DND-41 (cell line): ENCODE results near the gene GRK3.

Experiments
- ATAC-seq: fragments of 200-7000 bp; cut with Tn5 transposase; 3 replicates; pipeline ENCODE4 v1.9.1; 2021; ENCODE audit warnings: low read depth; ENCODE audit not compliant: insufficient read depth
- DNase-seq: peaks from one replicate; pipeline ENCODE4 v3.0.0-alpha.2; 2020
- H2AFZ ChIP-seq: 2 replicates; pipeline ENCODE4 v1.6.0; 2012; ENCODE audit warnings: low read depth, low read length
- H3K27ac ChIP-seq: 2 replicates; pipeline ENCODE4 v1.5.1; 2012; ENCODE audit warnings: low read length, inconsistent platforms
- H3K27me3 ChIP-seq: fragments of 200-600 bp; sonication (generic); 2 replicates; pipeline ENCODE4 v1.6.0; 2012; ENCODE audit warnings: low read length, mild to moderate bottlenecking, inconsistent platforms; ENCODE audit not compliant: insufficient read depth, poor library complexity
- H3K36me3 ChIP-seq: 2 replicates; pipeline ENCODE4 v1.5.1; 2012; ENCODE audit warnings: low read length, inconsistent platforms; ENCODE audit not compliant: insufficient read depth
- H3K4me1 ChIP-seq: 2 replicates; pipeline ENCODE4 v1.5.1; 2012; ENCODE audit warnings: mild to moderate bottlenecking, low read length; ENCODE audit not compliant: insufficient read depth
- H3K4me2 ChIP-seq: 2 replicates; pipeline ENCODE4 v1.6.0; 2012; ENCODE audit warnings: mild to moderate bottlenecking, moderate library complexity, low read length, inconsistent platforms; ENCODE audit not compliant: insufficient read depth
- H3K4me3 ChIP-seq, 2 experiments: fragments of 200-600 bp in 1 of 2; shearing (Covaris generic) in 1 of 2; 2 replicates each; pipeline ENCODE4 v1.5.1; 2012 to 2016; ENCODE audit warnings: inconsistent platforms in 2 of 2, low read length in 2 of 2, mild to moderate bottlenecking in 2 of 2, low read depth in 1 of 2, moderate library complexity in 1 of 2
- H3K79me2 ChIP-seq: 2 replicates; pipeline ENCODE4 v1.6.0; 2012; ENCODE audit warnings: low read length, inconsistent platforms; ENCODE audit not compliant: insufficient read depth
- H3K9ac ChIP-seq: 2 replicates; pipeline ENCODE4 v1.6.0; 2012; ENCODE audit warnings: low read depth, mild to moderate bottlenecking, inconsistent platforms, low read length, moderate library complexity
- H3K9me3 ChIP-seq: 2 replicates; pipeline ENCODE4 v1.5.1; 2012; ENCODE audit warnings: low read length, moderate library complexity, mild to moderate bottlenecking, inconsistent platforms; ENCODE audit not compliant: insufficient read depth, severe bottlenecking
- H4K20me1 ChIP-seq: 2 replicates; pipeline ENCODE4 v1.6.0; 2012; ENCODE audit warnings: low read length; ENCODE audit not compliant: insufficient read depth
- EZH2 ChIP-seq: IDR thresholded peaks from 3 replicates; pipeline ENCODE4 v1.6.1; 2012; ENCODE audit warnings: borderline replicate concordance, low read depth, mild to moderate bottlenecking, moderate library complexity, low read length, inconsistent platforms; ENCODE audit not compliant: severe bottlenecking
- TF ChIP-seq, protein P1 (sequence below): IDR thresholded peaks from 2 replicates; pipeline ENCODE4 v1.5.1; 2012; ENCODE audit warnings: borderline replicate concordance, low read length, moderate library complexity, mild to moderate bottlenecking; ENCODE audit not compliant: poor library complexity, severe bottlenecking; ENCODE audit errors: extremely low read depth

GRK3 gene

DNA sequence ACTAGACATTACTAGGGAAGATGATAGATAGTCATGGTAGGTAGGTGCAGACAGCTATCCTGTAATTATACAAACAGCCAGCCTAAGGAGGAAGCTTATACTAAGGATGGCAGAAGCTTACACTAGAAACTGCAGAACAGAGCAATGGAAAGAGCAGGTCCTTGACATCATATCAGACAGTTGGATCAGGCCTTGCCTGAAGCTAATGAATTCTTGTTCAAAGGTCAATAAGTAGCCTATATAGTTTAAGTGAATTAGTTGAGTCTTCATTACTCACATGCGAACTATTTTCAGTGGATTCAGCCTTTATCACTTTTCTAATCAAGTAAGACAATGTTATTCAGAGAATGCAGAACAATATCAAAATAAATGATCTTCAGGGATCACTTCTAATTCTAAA lies 22.3 kb upstream of the GRK3 start:
- H3K27me3 ChIP-seq, result no peaks in the 10 kb centered on the region
- H2AFZ ChIP-seq, result no peak overlapping the region
- no peak overlapping the region for H3K9ac ChIP-seq
- no peak for ATAC-seq
- no peak for DNase-seq
- H4K20me1 ChIP-seq, result no peaks in the 10 kb centered on the region
- H3K79me2 ChIP-seq, result no peaks in the 10 kb centered on the region
- no peak overlapping the region for H3K27ac ChIP-seq
- no peaks in the 10 kb centered on the region for H3K9me3 ChIP-seq
- TF ChIP-seq, protein P1, sequence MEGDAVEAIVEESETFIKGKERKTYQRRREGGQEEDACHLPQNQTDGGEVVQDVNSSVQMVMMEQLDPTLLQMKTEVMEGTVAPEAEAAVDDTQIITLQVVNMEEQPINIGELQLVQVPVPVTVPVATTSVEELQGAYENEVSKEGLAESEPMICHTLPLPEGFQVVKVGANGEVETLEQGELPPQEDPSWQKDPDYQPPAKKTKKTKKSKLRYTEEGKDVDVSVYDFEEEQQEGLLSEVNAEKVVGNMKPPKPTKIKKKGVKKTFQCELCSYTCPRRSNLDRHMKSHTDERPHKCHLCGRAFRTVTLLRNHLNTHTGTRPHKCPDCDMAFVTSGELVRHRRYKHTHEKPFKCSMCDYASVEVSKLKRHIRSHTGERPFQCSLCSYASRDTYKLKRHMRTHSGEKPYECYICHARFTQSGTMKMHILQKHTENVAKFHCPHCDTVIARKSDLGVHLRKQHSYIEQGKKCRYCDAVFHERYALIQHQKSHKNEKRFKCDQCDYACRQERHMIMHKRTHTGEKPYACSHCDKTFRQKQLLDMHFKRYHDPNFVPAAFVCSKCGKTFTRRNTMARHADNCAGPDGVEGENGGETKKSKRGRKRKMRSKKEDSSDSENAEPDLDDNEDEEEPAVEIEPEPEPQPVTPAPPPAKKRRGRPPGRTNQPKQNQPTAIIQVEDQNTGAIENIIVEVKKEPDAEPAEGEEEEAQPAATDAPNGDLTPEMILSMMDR, result no peak
- no peak overlapping the region for H3K4me3 ChIP-seq
- H3K4me2 ChIP-seq, result no peak overlapping the region
- no peaks in the 10 kb centered on the region for H3K36me3 ChIP-seq
- no peaks in the 10 kb centered on the region for H3K4me1 ChIP-seq

DNA sequence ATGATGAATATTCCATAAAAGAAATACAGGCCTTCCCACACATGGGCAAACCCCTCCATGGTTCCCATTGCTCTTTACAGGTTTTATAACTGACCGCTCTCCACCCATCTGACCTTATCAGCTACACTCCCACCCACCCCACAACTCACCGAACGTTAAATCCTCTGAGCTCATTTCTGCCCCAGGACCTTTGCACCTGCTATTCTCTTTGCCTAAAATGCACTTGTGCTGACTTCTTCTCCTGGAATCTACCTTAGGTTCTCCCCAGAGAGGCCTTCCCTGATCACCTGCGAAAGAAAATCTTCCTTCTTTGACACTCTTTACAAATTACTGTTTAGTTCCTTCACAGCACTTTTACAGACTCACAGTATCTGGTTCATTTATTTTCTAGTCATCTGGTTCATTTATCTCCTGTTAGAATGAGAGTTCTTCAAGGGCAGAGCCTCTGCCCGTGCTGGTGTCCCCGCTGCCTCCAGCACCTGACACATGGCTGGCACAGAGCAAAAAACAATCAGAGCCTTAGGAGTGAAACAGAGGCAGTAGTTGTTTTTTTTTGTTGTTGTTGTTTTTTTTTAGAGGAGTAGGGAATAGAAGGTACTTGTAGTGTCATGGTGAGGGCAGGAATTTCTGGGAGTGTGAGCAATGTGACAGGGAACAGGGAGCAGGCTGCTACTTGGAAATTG lies 21.6 kb upstream of the GRK3 start:
- DNase-seq, result no peak
- H3K9me3 ChIP-seq, result no peaks in the 10 kb centered on the region
- H3K79me2 ChIP-seq, result no peaks in the 10 kb centered on the region
- no peaks in the 10 kb centered on the region for H3K36me3 ChIP-seq
- no peak overlapping the region for H3K27ac ChIP-seq
- no peak overlapping the region for H3K4me2 ChIP-seq
- H3K27me3 ChIP-seq, result no peaks in the 10 kb centered on the region
- no peak for ATAC-seq
- no peak overlapping the region for H2AFZ ChIP-seq
- no peaks in the 10 kb centered on the region for H4K20me1 ChIP-seq
- no peak overlapping the region for H3K9ac ChIP-seq
- no peak overlapping the region for H3K4me3 ChIP-seq
- no peaks in the 10 kb centered on the region for H3K4me1 ChIP-seq
- TF ChIP-seq, protein P1, result no peak
- TF ChIP-seq EZH2, result no peak

DNA sequence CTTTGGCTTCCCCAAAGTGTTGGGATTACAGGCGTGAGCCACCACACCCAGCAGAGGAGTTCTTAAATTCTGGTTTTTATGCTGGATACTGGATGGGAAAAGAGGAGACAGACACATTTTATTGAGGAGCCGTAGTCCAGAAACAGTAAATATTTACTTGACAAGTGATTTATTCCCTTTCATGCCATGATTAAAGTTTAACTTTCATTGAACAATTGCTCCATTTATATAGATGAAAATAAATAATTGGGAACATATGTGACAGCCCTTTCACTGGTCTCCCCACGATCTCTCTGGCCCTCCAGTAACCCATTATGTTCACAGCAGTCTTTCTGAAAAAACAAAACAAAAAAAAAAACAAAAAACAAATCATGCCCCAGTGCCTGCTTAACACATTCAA lies 19.3 kb upstream of the GRK3 start:
- TF ChIP-seq, protein P1, result no peak
- no peak for TF ChIP-seq EZH2
- no peaks in the 10 kb centered on the region for H3K36me3 ChIP-seq
- ATAC-seq, result no peak

DNA sequence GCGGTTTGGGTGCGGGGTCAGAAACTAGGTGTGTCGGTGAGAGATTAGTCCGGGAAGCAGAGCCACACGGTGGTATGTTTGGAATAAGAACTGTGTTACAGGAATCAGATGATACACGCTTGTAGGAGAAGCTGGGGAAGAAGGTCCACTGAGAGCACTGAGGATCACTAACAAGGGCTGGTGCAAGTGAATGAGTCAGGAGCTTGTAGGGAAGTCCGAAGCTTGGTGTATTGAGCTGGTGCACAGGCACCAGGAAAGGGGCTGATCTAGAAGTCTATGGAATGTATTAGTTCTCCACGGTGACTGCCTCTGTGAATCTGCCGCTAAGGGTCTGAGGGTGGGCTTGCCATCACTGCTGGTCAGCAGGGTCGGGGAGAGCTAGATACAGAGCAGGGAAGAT lies 18.8 kb upstream of the GRK3 start:
- Histone ChIP-seq H3K27ac (no peak overlapping the region), H3K4me2 (no peak overlapping the region), H3K4me3 (no peak overlapping the region), H3K36me3 (no peaks in the 10 kb centered on the region), H3K79me2 (no peaks in the 10 kb centered on the region), H3K9ac (no peak overlapping the region), H2AFZ (no peak overlapping the region), H3K9me3 (no peaks in the 10 kb centered on the region), H3K4me1 (no peaks in the 10 kb centered on the region), H4K20me1 (no peaks in the 10 kb centered on the region), H3K27me3 (no peaks in the 10 kb centered on the region)
- no peak for TF ChIP-seq EZH2
- TF ChIP-seq, protein P1, result no peak
- ATAC-seq (no peak), DNase-seq (no peak)

More for the DNA sequence above, 19.3 kb upstream of the GRK3 start:
- H3K79me2 ChIP-seq, result no peaks in the 10 kb centered on the region
- H3K9ac ChIP-seq, result no peak overlapping the region
- H3K27ac ChIP-seq, result no peak overlapping the region
- H3K4me2 ChIP-seq, result no peak overlapping the region
- H2AFZ ChIP-seq, result no peak overlapping the region
- no peaks in the 10 kb centered on the region for H3K4me1 ChIP-seq
- H4K20me1 ChIP-seq, result no peaks in the 10 kb centered on the region
- H3K4me3 ChIP-seq, result no peak overlapping the region
- no peak for DNase-seq
- no peaks in the 10 kb centered on the region for H3K9me3 ChIP-seq
- H3K27me3 ChIP-seq, result no peaks in the 10 kb centered on the region
